ENCODE data around the gene STK24. TPM values are rescaled to one million over a fixed set of nuclear protein-coding genes. Genes with fewer than 3 reads are reported as not detected.
"Not testable (repeated sequence)": the region's sequence is repeated elsewhere in the genome, so short reads cannot be mapped to it uniquely, and the experiment has no call there.

STK24 gene
- total RNA-seq, 3 donors from 2014 or later, result 135 to 152 (median 142) TPM

- Mint-ChIP-seq H3K4me3 (peak overlapping the region; percentile 89), H3K36me3 (ENCODE audit: insufficient read depth) (peaks cover 6% of the 10 kb centered on the region), H3K9me3 (no peaks in the 10 kb centered on the region), H3K27me3 (ENCODE audit: low read depth) (no peaks in the 10 kb centered on the region), H3K4me1 (ENCODE audit: low read depth) (peaks cover 53% of the 10 kb centered on the region)
- ATAC-seq, result no peak
- no peak for DNase-seq
Measured at GRCh38 chr13:98575009-98575903, 1.7 kb downstream of the STK24 start.

- Mint-ChIP-seq H3K36me3 (ENCODE audit: insufficient read depth) (peaks cover 18% of the 10 kb centered on the region), H3K4me1 (ENCODE audit: low read depth) (peaks cover 80% of the 10 kb centered on the region), H3K9me3 (no peaks in the 10 kb centered on the region), H3K27me3 (ENCODE audit: low read depth) (no peaks in the 10 kb centered on the region), H3K4me3 (peak overlapping the region; percentile 89)
- ATAC-seq, result peak in 1 of 2 donors; percentile 4
- DNase-seq, result no peak
Measured at GRCh38 chr13:98571955-98572662, 4.8 kb downstream of the STK24 start.

DNA sequence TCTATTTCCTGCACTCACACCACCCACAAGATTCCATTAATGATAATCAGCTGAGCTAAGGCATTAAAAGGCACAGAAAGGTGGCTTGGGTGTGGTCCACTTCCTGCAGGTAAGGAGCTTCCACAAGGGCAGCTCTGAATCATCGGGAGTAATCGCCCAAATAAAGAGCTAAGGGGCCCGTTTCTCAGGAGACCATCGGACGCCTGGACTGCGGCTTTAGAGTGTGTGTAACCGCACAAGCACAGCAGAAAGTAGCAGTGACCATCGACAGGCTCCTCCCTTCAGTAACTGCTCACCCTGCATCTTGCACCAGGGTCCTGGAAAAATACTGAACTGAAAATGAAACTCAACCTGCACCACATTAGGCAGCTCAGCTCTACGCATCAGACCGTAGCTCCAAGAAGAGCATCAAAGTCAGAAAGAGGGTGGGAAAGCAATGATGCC is 6.0 kb downstream of the STK24 start:
- no peaks in the 10 kb centered on the region for H3K9me3 Mint-ChIP-seq
- peaks cover 92% of the 10 kb centered on the region for H3K4me1 Mint-ChIP-seq (ENCODE audit: low read depth)
- DNase-seq (no peak), ATAC-seq (peak; percentile 42 to 51)
- H3K27me3 Mint-ChIP-seq (ENCODE audit: low read depth), result no peaks in the 10 kb centered on the region
- peak overlapping the region; percentile 89 for H3K4me3 Mint-ChIP-seq
- H3K36me3 Mint-ChIP-seq (ENCODE audit: insufficient read depth), result peaks cover 21% of the 10 kb centered on the region

DNA sequence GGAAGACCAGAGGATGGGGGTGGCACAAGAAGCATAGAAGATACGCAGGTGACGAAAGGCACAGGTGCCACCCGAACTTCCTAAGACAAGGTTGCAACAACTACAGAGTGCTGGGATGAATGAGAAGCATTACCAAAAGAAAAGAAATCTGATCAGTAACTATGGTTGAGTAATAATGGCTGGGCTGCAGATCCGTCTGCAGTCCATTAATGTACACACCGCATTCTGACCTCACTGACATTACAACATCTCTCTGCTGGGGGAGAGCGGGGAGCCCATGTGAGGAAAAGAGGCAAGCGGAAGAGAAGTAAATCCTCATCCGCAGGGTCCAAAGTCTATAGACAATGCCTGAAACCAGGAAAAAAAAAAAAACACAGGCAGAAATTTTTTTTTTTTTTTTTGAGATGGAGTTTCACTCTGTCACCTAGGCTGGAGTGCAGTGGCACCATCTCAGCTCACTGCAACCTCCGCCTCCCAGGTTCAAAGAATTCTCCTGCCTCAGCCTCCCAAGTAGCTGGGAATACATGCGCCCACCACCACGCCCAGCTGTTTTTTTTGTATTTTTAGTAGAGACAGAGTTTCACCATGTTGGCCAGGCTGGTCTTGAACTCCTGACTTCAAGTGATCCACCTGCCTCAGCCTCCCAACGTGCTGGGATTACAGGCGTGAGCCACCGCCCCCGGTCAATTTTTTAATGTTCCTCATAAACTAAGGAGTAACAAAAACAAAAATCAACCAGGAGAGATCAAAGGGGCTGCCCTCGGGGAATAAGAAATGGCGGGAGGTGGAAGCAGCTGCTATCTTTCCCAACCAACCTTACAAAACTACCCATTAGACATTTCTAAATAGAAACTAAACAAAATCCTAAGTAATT is 7.2 kb downstream of the STK24 start:
- H3K36me3 Mint-ChIP-seq (ENCODE audit: insufficient read depth), result peaks cover 21% of the 10 kb centered on the region

DNA sequence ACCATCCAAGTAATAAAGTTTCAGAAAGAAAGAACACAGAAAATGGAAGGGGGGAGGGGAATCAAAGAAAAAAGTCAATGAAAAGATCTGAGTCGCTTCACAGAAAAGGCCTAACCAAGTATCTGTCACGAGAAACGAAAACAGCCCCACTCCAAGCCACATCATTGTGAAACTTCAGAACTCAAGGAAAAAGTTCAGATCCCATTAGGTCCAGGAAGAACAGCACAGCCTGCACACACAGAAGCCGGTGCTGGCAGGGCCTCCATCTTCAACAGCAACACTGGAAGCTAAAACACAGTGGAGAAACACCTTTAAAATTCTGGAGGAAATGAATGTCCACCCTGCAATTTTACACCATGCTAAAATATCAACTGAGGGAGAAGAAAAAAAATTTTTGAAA is 8.0 kb downstream of the STK24 start:
- Mint-ChIP-seq H3K27me3 (ENCODE audit: low read depth) (no peaks in the 10 kb centered on the region), H3K4me3 (peak overlapping the region; percentile 67), H3K4me1 (ENCODE audit: low read depth) (peaks cover 97% of the 10 kb centered on the region), H3K9me3 (no peaks in the 10 kb centered on the region), H3K36me3 (ENCODE audit: insufficient read depth) (peaks cover 23% of the 10 kb centered on the region)
- DNase-seq (no peak), ATAC-seq (no peak)

More for the DNA sequence above, 7.2 kb downstream of the STK24 start:
- not testable (repeated sequence) for H3K9me3 Mint-ChIP-seq; DNase-seq; ATAC-seq; H3K27me3 Mint-ChIP-seq (ENCODE audit: low read depth)
- Mint-ChIP-seq H3K4me3 (peak overlapping the region; percentile 89), H3K4me1 (ENCODE audit: low read depth) (peaks cover 97% of the 10 kb centered on the region)

- ATAC-seq (no peak), DNase-seq (no peak)
- Mint-ChIP-seq H3K36me3 (ENCODE audit: insufficient read depth) (peaks cover 19% of the 10 kb centered on the region), H3K27me3 (ENCODE audit: low read depth) (no peaks in the 10 kb centered on the region), H3K9me3 (no peaks in the 10 kb centered on the region), H3K4me3 (peak overlapping the region; percentile 67), H3K4me1 (ENCODE audit: low read depth) (peaks cover 94% of the 10 kb centered on the region)
Measured at GRCh38 chr13:98567140-98567539, 9.8 kb downstream of the STK24 start.

- H3K4me3 Mint-ChIP-seq, result peak overlapping the region; percentile 57
- ATAC-seq (no peak), DNase-seq (no peak)
- no peaks in the 10 kb centered on the region for H3K9me3 Mint-ChIP-seq
- H3K4me1 Mint-ChIP-seq (ENCODE audit: low read depth), result peaks cover 92% of the 10 kb centered on the region
- no peaks in the 10 kb centered on the region for H3K27me3 Mint-ChIP-seq (ENCODE audit: low read depth)
- peaks cover 17% of the 10 kb centered on the region for H3K36me3 Mint-ChIP-seq (ENCODE audit: insufficient read depth)
Measured at GRCh38 chr13:98565726-98566565, 11.0 kb downstream of the STK24 start.

- ATAC-seq, result peak in 1 of 2 donors; percentile 47
- H3K36me3 Mint-ChIP-seq (ENCODE audit: insufficient read depth), result peaks cover 22% of the 10 kb centered on the region
- H3K9me3 Mint-ChIP-seq, result no peaks in the 10 kb centered on the region
- no peak for DNase-seq
- H3K4me1 Mint-ChIP-seq (ENCODE audit: low read depth), result peaks cover 91% of the 10 kb centered on the region
- H3K27me3 Mint-ChIP-seq (ENCODE audit: low read depth), result no peaks in the 10 kb centered on the region
- H3K4me3 Mint-ChIP-seq, result peak overlapping the region; percentile 76
Measured at GRCh38 chr13:98564204-98564603, 12.7 kb downstream of the STK24 start.

- ATAC-seq (peak; percentile 41 to 54), DNase-seq (no peak)
- H3K9me3 Mint-ChIP-seq, result no peaks in the 10 kb centered on the region
- peak overlapping the region; percentile 76 for H3K4me3 Mint-ChIP-seq
- H3K27me3 Mint-ChIP-seq (ENCODE audit: low read depth), result no peaks in the 10 kb centered on the region
- H3K36me3 Mint-ChIP-seq (ENCODE audit: insufficient read depth), result peaks cover 17% of the 10 kb centered on the region
- peaks cover 88% of the 10 kb centered on the region for H3K4me1 Mint-ChIP-seq (ENCODE audit: low read depth)
Measured at GRCh38 chr13:98563071-98563470, 13.8 kb downstream of the STK24 start.

DNA sequence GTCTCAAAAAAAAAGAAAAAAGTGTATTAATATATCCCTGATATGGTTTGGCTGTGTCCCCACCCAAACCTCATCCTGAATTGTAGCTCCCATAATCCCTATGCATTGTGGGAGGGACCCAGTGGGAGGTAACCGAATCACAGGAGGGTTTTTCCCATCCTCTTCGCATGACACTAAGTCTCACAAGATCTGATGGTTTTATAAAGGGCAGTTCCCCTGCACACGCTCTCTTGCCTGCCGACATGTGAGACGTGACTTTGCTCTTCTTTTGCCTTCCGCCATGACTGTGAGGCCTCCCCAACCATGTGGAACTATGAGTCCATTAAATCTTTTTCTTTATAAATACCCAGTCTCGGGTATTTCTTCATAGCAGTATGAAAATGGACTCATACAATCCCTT is 17.7 kb downstream of the STK24 start:
- H3K4me1 Mint-ChIP-seq (ENCODE audit: low read depth), result peaks cover 83% of the 10 kb centered on the region
- H3K36me3 Mint-ChIP-seq (ENCODE audit: insufficient read depth), result peaks cover 11% of the 10 kb centered on the region
- H3K27me3 Mint-ChIP-seq (ENCODE audit: low read depth), result no peaks in the 10 kb centered on the region
- no peak for DNase-seq
- H3K9me3 Mint-ChIP-seq, result no peaks in the 10 kb centered on the region
- H3K4me3 Mint-ChIP-seq, result no peak overlapping the region
- ATAC-seq, result no peak

GRCh38 chr13:98557937-98558792 is 18.7 kb downstream of the STK24 start:
- H3K4me3 Mint-ChIP-seq, result peak overlapping the region; percentile 36
- H3K36me3 Mint-ChIP-seq (ENCODE audit: insufficient read depth), result peaks cover 13% of the 10 kb centered on the region
- H3K27me3 Mint-ChIP-seq (ENCODE audit: low read depth), result no peaks in the 10 kb centered on the region
- no peak for ATAC-seq
- no peak for DNase-seq
- H3K4me1 Mint-ChIP-seq (ENCODE audit: low read depth), result peaks cover 86% of the 10 kb centered on the region
- H3K9me3 Mint-ChIP-seq, result no peaks in the 10 kb centered on the region

GRCh38 chr13:98556968-98557631 is 19.8 kb downstream of the STK24 start:
- DNase-seq, result peak; percentile 52
- peak; percentile 33 to 49 for ATAC-seq
- Mint-ChIP-seq H3K36me3 (ENCODE audit: insufficient read depth) (peaks cover 15% of the 10 kb centered on the region), H3K9me3 (no peaks in the 10 kb centered on the region), H3K27me3 (ENCODE audit: low read depth) (no peaks in the 10 kb centered on the region), H3K4me1 (ENCODE audit: low read depth) (peaks cover 81% of the 10 kb centered on the region), H3K4me3 (peak overlapping the region; percentile 36)

Measured in activated T-cell treated with anti-CD3 and anti-CD28 coated beads, Interleukin-2, amount 50 U/mL, for 4 hours (primary cell).